A549 (cell line): ENCODE measurements around the gene MAOB. TPM values are rescaled to one million over a fixed set of nuclear protein-coding genes. Genes with fewer than 3 reads are reported as not detected.

Experiments
- ATAC-seq, 2 experiments: fragments of 200-7000 bp in 1 of 2; fragments of >200 bp in 1 of 2; cut with Nextera tagmentation in 1 of 2; cut with Tn5 transposase in 1 of 2; 3 replicates each; pipeline versions ENCODE4 v1.8.0 to v1.9.1; 2018 to 2020; ENCODE audit warnings: mild to moderate bottlenecking in 1 of 2, moderate library complexity in 1 of 2
- CTCF ChIA-PET: fragments of 300-600 bp; sonication (Branson Sonifier 250); formaldehyde crosslinking; extraction: SDS; loops from one replicate; lab custom pipeline; 2021; ENCODE audit warnings: antibody characterized with exemption, inconsistent platforms; lab: Yijun Ruan, JAX
- POLR2A ChIA-PET: fragments of 350-600 bp; formaldehyde crosslinking; extraction: SDS; loops from one replicate; lab custom pipeline; 2021; ENCODE audit warnings: antibody characterized with exemption, inconsistent platforms; lab: Yijun Ruan, JAX
- DNase-seq, 2 experiments: peaks; one replicate each; pipeline versions ENCODE4 v3.0.0 to v3.0.0-alpha.2; 2011 to 2016; ENCODE audit warnings: low read depth in 1 of 2, low spot score in 1 of 2
- FAIRE-seq: peaks from 2 replicates; lab custom pipeline; 2011; peaks lifted over from hg19 to GRCh38; lab: Jason Lieb, UNC
- H3K27ac ChIP-seq, 2 experiments: fragments of >200 bp; sonication (Bioruptor Twin); formaldehyde crosslinking; 3 replicates each; pipeline ENCODE4 v1.5.1; 2016 to 2017
- H3K4me1 ChIP-seq: fragments of >200 bp; sonication (Bioruptor Twin); formaldehyde crosslinking; 3 replicates; pipeline ENCODE4 v1.6.1; 2016
- H3K4me2 ChIP-seq: fragments of >200 bp; sonication (Bioruptor Twin); formaldehyde crosslinking; 3 replicates; pipeline ENCODE4 v1.6.1; 2016
- H3K4me3 ChIP-seq: fragments of >200 bp; sonication (Bioruptor Twin); formaldehyde crosslinking; 3 replicates; pipeline ENCODE4 v1.5.1; 2016
- H3K9me3 ChIP-seq: fragments of >200 bp; sonication (Bioruptor Twin); formaldehyde crosslinking; 3 replicates; pipeline ENCODE4 v1.6.1; 2016
- BCL3 ChIP-seq: fragments of >200 bp; sonication (Bioruptor Twin); formaldehyde crosslinking; IDR thresholded peaks from 3 replicates; pipeline ENCODE4 v1.6.1; 2016
- CBX2 ChIP-seq: fragments of 200-600 bp; sonication (generic); IDR thresholded peaks from 2 replicates; pipeline ENCODE4 v1.6.1; 2016; ENCODE audit warnings: low read depth, mild to moderate bottlenecking, borderline replicate concordance
- CBX8 ChIP-seq: fragments of 200-600 bp; sonication (generic); IDR thresholded peaks from 2 replicates; pipeline ENCODE4 v1.6.1; 2016
- CEBPB ChIP-seq, 2 experiments: fragments of >200 bp in 1 of 2; sonication (Bioruptor Twin) in 1 of 2; formaldehyde crosslinking in 1 of 2; IDR thresholded peaks; 2 replicates each; pipeline ENCODE4 v1.6.1; 2012 to 2016
- CHD2 ChIP-seq: fragments of 150-350 bp; IDR thresholded peaks from 2 replicates; pipeline ENCODE4 v1.6.1; 2014; ENCODE audit warnings: low read length; ENCODE audit not compliant: partially characterized antibody
- CHD4 ChIP-seq: fragments of 200-600 bp; sonication (generic); IDR thresholded peaks from 2 replicates; pipeline ENCODE4 v1.6.1; 2016; ENCODE audit warnings: antibody characterized with exemption, mild to moderate bottlenecking, borderline replicate concordance
- E2F6 ChIP-seq: IDR thresholded peaks from 2 replicates; pipeline ENCODE4 v1.6.1; 2012; ENCODE audit warnings: low read depth, borderline replicate concordance
- FOSL2 ChIP-seq, 2 experiments: fragments of 450-650 bp in 1 of 2; fragments of >200 bp in 1 of 2; sonication (Bioruptor Twin) in 1 of 2; formaldehyde crosslinking; IDR thresholded peaks; 2 replicates each; pipeline versions ENCODE4 v1.5.0 to v1.6.1; 2016 to 2020; ENCODE audit warnings: mild to moderate bottlenecking in 1 of 2, moderate library complexity in 1 of 2
- HES2 ChIP-seq: fragments of >200 bp; sonication (Bioruptor Twin); formaldehyde crosslinking; IDR thresholded peaks from 2 replicates; pipeline ENCODE4 v1.6.1; 2016
- HEYL ChIP-seq: fragments of 250-450 bp; sonication (Bioruptor Pico); IDR thresholded peaks from 2 replicates; pipeline ENCODE4 v1.8.0; 2021; ENCODE audit warnings: mild to moderate bottlenecking, moderate library complexity
- HMGXB4 ChIP-seq: fragments of 250-450 bp; sonication (Bioruptor Pico); IDR thresholded peaks from 2 replicates; pipeline ENCODE4 v1.5.0; 2021; ENCODE audit warnings: mild to moderate bottlenecking, moderate library complexity, borderline replicate concordance
- HOXA7 ChIP-seq: fragments of 250-450 bp; sonication (Bioruptor Pico); IDR thresholded peaks from 2 replicates; pipeline ENCODE4 v1.5.0; 2020; ENCODE audit warnings: mild to moderate bottlenecking, moderate library complexity
- HOXB5 ChIP-seq: fragments of 250-450 bp; sonication (Bioruptor Pico); IDR thresholded peaks from 2 replicates; pipeline ENCODE4 v1.5.0; 2020; ENCODE audit warnings: mild to moderate bottlenecking, moderate library complexity
- JUNB ChIP-seq: fragments of >200 bp; sonication (Bioruptor Twin); formaldehyde crosslinking; IDR thresholded peaks from 2 replicates; pipeline ENCODE4 v1.6.1; 2016
- KDM5A ChIP-seq: fragments of 200-600 bp; sonication (generic); IDR thresholded peaks from 2 replicates; pipeline ENCODE4 v1.6.1; 2016; ENCODE audit warnings: antibody characterized with exemption, mild to moderate bottlenecking
- MAFK ChIP-seq: fragments of 450-650 bp; IDR thresholded peaks from 2 replicates; pipeline ENCODE4 v1.6.1; 2014; ENCODE audit not compliant: partially characterized antibody
- MAX ChIP-seq: IDR thresholded peaks from 2 replicates; pipeline ENCODE4 v1.6.1; 2012
- MAZ ChIP-seq: fragments of 150-350 bp; IDR thresholded peaks from 2 replicates; pipeline ENCODE4 v1.6.1; 2014; ENCODE audit warnings: antibody characterized with exemption, low read depth, low read length, borderline replicate concordance
- MYC ChIP-seq: IDR thresholded peaks from 2 replicates; pipeline ENCODE4 v1.6.1; 2012; ENCODE audit warnings: mild to moderate bottlenecking, inconsistent platforms, low read length, improper control_type of control experiment, borderline replicate concordance
- NPAS2 ChIP-seq: fragments of 250-450 bp; sonication (Bioruptor Pico); IDR thresholded peaks from 2 replicates; pipeline ENCODE4 v1.8.0; 2022; ENCODE audit warnings: mild to moderate bottlenecking, moderate library complexity, borderline replicate concordance
- POLR2A ChIP-seq: IDR thresholded peaks from 2 replicates; pipeline ENCODE4 v1.6.1; 2012; ENCODE audit warnings: mild to moderate bottlenecking, low read length
- RNF2 ChIP-seq: fragments of 200-600 bp; sonication (generic); IDR thresholded peaks from 2 replicates; pipeline ENCODE4 v1.6.1; 2016; ENCODE audit warnings: low read depth, mild to moderate bottlenecking, antibody characterized with exemption, moderate library complexity, borderline replicate concordance
- SREBF2 ChIP-seq: fragments of 450-650 bp; IDR thresholded peaks from 2 replicates; pipeline ENCODE4 v1.6.1; 2014; ENCODE audit warnings: mild to moderate bottlenecking, moderate library complexity
- ZNF302 ChIP-seq: fragments of 250-450 bp; sonication (Bioruptor Pico); IDR thresholded peaks from 2 replicates; pipeline ENCODE4 v1.9.0; 2021; ENCODE audit warnings: inconsistent platforms, mild to moderate bottlenecking, moderate library complexity
- WGBS: methylation state at CpG from one replicate; pipeline ENCODE4 v1.1.6; 2017; ENCODE audit errors: missing lambda C conversion rate; 5-methylcytosine and 5-hydroxymethylcytosine counted together
- polyA plus RNA-seq, 4 experiments: library from polyadenylated mRNA; depleted of rRNA in 3 of 4; stranded (reverse); fragments of >200 nt; fragmentation: RNase III in 1 of 4; extraction: RNeasy Plus Mini Kit Qiagen cat#74134 plus additional on column Dnase treatment in 1 of 4; gene quantifications; 2 replicates in 3 of 4; 3 replicates in 1 of 4; pipeline ENCODE4 v1.2.3, GENCODE V29; 2011 to 2017

Gene MAOB
- polyA plus RNA-seq, 2 of the 4 experiments (the other 2 are of a cell fraction): 0.05 to 0.35 TPM

- no peak for TF ChIP-seq HOXB5 (CRISPR knock-in tag)
- no peak for TF ChIP-seq CHD2
- TF ChIP-seq MAZ: no peak
- no peak for TF ChIP-seq HOXA7 (CRISPR knock-in tag)
- peak; percentile 61 to 64; a peak in 3 of 4 replicates for TF ChIP-seq CEBPB (IDR thresholded peaks at IDR 0.05)
- TF ChIP-seq ZNF302 (CRISPR knock-in tag): no peak
- TF ChIP-seq RNF2: no peak
- ATAC-seq (no peak), DNase-seq (no peak), FAIRE-seq (no peak)
- POLR2A ChIA-PET: no interaction called here
- CTCF ChIA-PET: no interaction called here
- no peak overlapping the region for H3K4me3 ChIP-seq
- no peak overlapping the region for H3K27ac ChIP-seq
- 0 out of 3 replicates have a peak, but pooled peaks cover 4% of the 10 kb centered on the region for H3K4me1 ChIP-seq
- no peak overlapping the region for H3K4me2 ChIP-seq
- WGBS: 74% methylated on average over 4 of the region's 4 CpGs
- H3K9me3 ChIP-seq: no peaks in the 10 kb centered on the region
These were observed 15.0 kb upstream of the MAOB start for GRCh38 chrX:43897290-43897689.

GRCh38 chrX:43892336-43892870 is 10.2 kb upstream of the MAOB start:
- H3K4me2 ChIP-seq: no peak overlapping the region
- H3K4me3 ChIP-seq: no peak overlapping the region
- POLR2A ChIA-PET: no interaction called here
- CTCF ChIA-PET: no interaction called here
- H3K4me1 ChIP-seq: no peaks in the 10 kb centered on the region
- 0 out of 3 replicates have a peak, but pooled peaks cover 3% of the 10 kb centered on the region for H3K9me3 ChIP-seq
- TF ChIP-seq FOSL2 (IDR thresholded peaks at IDR 0.05) (no peak), FOSL2 (CRISPR knock-in tag; IDR thresholded peaks at IDR 0.05) (no peak), HOXA7 (CRISPR knock-in tag) (no peak), CBX2 (no peak), BCL3 (no peak), KDM5A (no peak), MYC (no peak), SREBF2 (no peak), NPAS2 (CRISPR knock-in tag) (no peak), CHD4 (no peak)
- DNase-seq (no peak), ATAC-seq (no peak), FAIRE-seq (no peak)
- no peak overlapping the region for H3K27ac ChIP-seq
- WGBS: 6% methylated on average over 1 of the region's 1 CpG

GRCh38 chrX:43885617-43886016 is 3.4 kb upstream of the MAOB start:
- POLR2A ChIA-PET: no interaction called here
- no peak for ATAC-seq
- H3K27ac ChIP-seq: no peak overlapping the region

More at GRCh38 chrX:43885617-43886016, 3.4 kb upstream of the MAOB start:
- no peak for DNase-seq
- Histone ChIP-seq H3K4me1 (no peaks in the 10 kb centered on the region), H3K4me3 (no peak overlapping the region)
- TF ChIP-seq KDM5A: no peak
- no peak for TF ChIP-seq FOSL2 (IDR thresholded peaks at IDR 0.05)
- TF ChIP-seq FOSL2 (CRISPR knock-in tag; IDR thresholded peaks at IDR 0.05): no peak
- no peak for TF ChIP-seq MAFK
- no peak for TF ChIP-seq RNF2
- no peak for TF ChIP-seq JUNB
- TF ChIP-seq MAX: no peak
- no peak for TF ChIP-seq CBX8
- TF ChIP-seq E2F6: no peak
- no peak for TF ChIP-seq HES2
- no peak for TF ChIP-seq HEYL
- no peak for TF ChIP-seq CHD4
- no peak for TF ChIP-seq CBX2
- no peak for TF ChIP-seq HMGXB4
- no peak for TF ChIP-seq MAZ
- TF ChIP-seq POLR2A: no peak
- TF ChIP-seq, all 56 proteins: peak for 0
- WGBS: 42% methylated on average over 5 of the region's 5 CpGs
- Histone ChIP-seq H3K4me2 (no peak overlapping the region), H3K9me3 (0 out of 3 replicates have a peak, but pooled peaks cover 3% of the 10 kb centered on the region)
- CTCF ChIA-PET: no interaction called here
- no peak for FAIRE-seq
